MCF 10A (cell line): ENCODE results near the gene DNAI4. TPM values are rescaled to one million over a fixed set of nuclear protein-coding genes. Genes with fewer than 3 reads are reported as not detected.
A peak's percentile ranks its signal among the peaks of the same experiment; 100 is the strongest.

Experiments used
- BruUV-seq: library from RNA; stranded (reverse); fragments of 400-500 nt; replicated peaks from 2 replicates; lab custom pipeline; 2021; lab: Mats Ljungman, UMichigan
- CTCF ChIA-PET: fragments of 300-600 bp; sonication (Branson Sonifier 250); formaldehyde crosslinking; extraction: SDS; loops from one replicate; lab custom pipeline; 2021; ENCODE audit warnings: antibody characterized with exemption, inconsistent platforms; lab: Yijun Ruan, JAX
- POLR2A ChIA-PET: fragments of 300-600, 350-650 bp; sonication (Branson Sonifier 250); formaldehyde crosslinking; extraction: SDS; loops from one replicate; lab custom pipeline; 2020; ENCODE audit warnings: antibody characterized with exemption, inconsistent platforms; lab: Yijun Ruan, JAX
- DNase-seq: peaks from one replicate; pipeline ENCODE4 v3.0.0-alpha.2; 2018; ENCODE audit not compliant: unreplicated experiment
- H3K27ac Mint-ChIP-seq: one replicate; pipeline ENCODE4 v1.8.0; 2022; ENCODE audit warnings: mild to moderate bottlenecking, low read depth, mixed read lengths; ENCODE audit not compliant: unreplicated experiment
- H3K27me3 Mint-ChIP-seq: one replicate; pipeline ENCODE4 v1.8.0; 2022; ENCODE audit warnings: mixed read lengths; ENCODE audit not compliant: insufficient read depth, unreplicated experiment
- H3K36me3 Mint-ChIP-seq: one replicate; pipeline ENCODE4 v1.8.0; 2022; ENCODE audit warnings: mild to moderate bottlenecking, moderate library complexity, mixed read lengths; ENCODE audit not compliant: insufficient read depth, unreplicated experiment
- H3K4me1 Mint-ChIP-seq: one replicate; pipeline ENCODE4 v1.8.0; 2022; ENCODE audit warnings: mixed read lengths; ENCODE audit not compliant: insufficient read depth, unreplicated experiment
- H3K4me3 Mint-ChIP-seq: one replicate; pipeline ENCODE4 v1.8.0; 2022; ENCODE audit warnings: mild to moderate bottlenecking, moderate library complexity, mixed read lengths; ENCODE audit not compliant: unreplicated experiment
- H3K9me3 Mint-ChIP-seq: one replicate; pipeline ENCODE4 v1.8.0; 2022; ENCODE audit warnings: mixed read lengths; ENCODE audit not compliant: unreplicated experiment
- CTCF ChIP-seq: fragments of 200-600 bp; IDR thresholded peaks from one replicate; pipeline ENCODE4 v1.8.0; 2022; ENCODE audit warnings: antibody characterized with exemption, mild to moderate bottlenecking; ENCODE audit not compliant: unreplicated experiment
- intact Hi-C: fragments of 100-400 bp; cut with micrococcal nuclease; formaldehyde crosslinking; loops from 2 replicates; pipeline ENCODE4 v1.14.1; 2022
- total RNA-seq: library from RNA; stranded (reverse); gene quantifications from 2 replicates; pipeline ENCODE4 v1.2.3, GENCODE V29; 2022

DNAI4 gene
- total RNA-seq, 1 experiment from 2014 or later = 7.2 TPM

DNA sequence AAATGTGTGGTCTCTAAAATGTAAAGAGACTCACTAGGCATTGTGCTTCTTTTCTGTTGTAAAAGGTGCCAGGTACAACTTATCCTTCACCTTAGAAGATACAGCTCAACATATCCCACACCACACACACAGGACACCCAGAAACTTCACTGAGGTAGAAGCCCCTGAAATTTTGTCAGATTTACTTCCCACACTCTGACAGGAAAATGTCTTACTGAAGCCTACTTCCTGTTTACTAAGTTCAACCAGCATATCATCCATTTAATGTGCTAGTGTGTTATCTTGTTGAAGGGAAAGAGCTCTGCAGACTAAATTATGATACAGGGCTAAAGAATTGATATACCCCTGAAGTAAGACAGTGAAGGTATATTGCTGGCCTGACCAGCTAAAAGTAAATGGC is 83.7 kb downstream of the DNAI4 start:
- ChIA-PET POLR2A (interaction anchor here (0.6 kb wide), 1 partner anchor 375 kb away, joined by 6 read pairs; no protein-coding TSS in a partner anchor), CTCF (no interaction called here)
- Mint-ChIP-seq H3K36me3 (no peaks in the 10 kb centered on the region), H3K4me3 (no peak overlapping the region), H3K4me1 (no peaks in the 10 kb centered on the region), H3K9me3 (no peaks in the 10 kb centered on the region), H3K27me3 (no peaks in the 10 kb centered on the region), H3K27ac (no peak overlapping the region)
- BruUV-seq = no TSS peak
- TF ChIP-seq CTCF = no peak
- intact Hi-C loops = no loop called here
- no peak for DNase-seq

GRCh38 chr1:66834926-66835325 is 89.7 kb downstream of the DNAI4 start:
- POLR2A ChIA-PET = no interaction called here
- peak; percentile 23 for DNase-seq
- H3K36me3 Mint-ChIP-seq = no peaks in the 10 kb centered on the region
- H3K9me3 Mint-ChIP-seq = no peaks in the 10 kb centered on the region
- CTCF ChIA-PET = interaction anchor here (0.6 kb wide), 1 partner anchor 80 kb away, joined by 5 read pairs; no protein-coding TSS in a partner anchor
- TF ChIP-seq CTCF = no peak
- H3K27ac Mint-ChIP-seq = no peak overlapping the region
- H3K4me3 Mint-ChIP-seq = no peak overlapping the region
- BruUV-seq = no TSS peak
- H3K27me3 Mint-ChIP-seq = no peaks in the 10 kb centered on the region
- intact Hi-C loops = no loop called here
- H3K4me1 Mint-ChIP-seq = peaks cover 29% of the 10 kb centered on the region

GRCh38 chr1:66833112-66833511 is 91.5 kb downstream of the DNAI4 start:
- intact Hi-C loops = no loop called here
- no peaks in the 10 kb centered on the region for H3K36me3 Mint-ChIP-seq
- CTCF ChIA-PET = interaction anchor here (0.6 kb wide), 1 partner anchor 81 kb away, joined by 3 read pairs; no protein-coding TSS in a partner anchor
- no TSS peak for BruUV-seq
- H3K4me3 Mint-ChIP-seq = no peak overlapping the region
- peaks cover 29% of the 10 kb centered on the region for H3K4me1 Mint-ChIP-seq
- no peak for DNase-seq
- POLR2A ChIA-PET = interaction anchor here (1.0 to 1.2 kb wide), 2 partner anchors 64 to 92 kb away, joined by 3 read pairs; partner anchors contain the start of genes DNAI4 and MIER1
- no peak for TF ChIP-seq CTCF
- no peaks in the 10 kb centered on the region for H3K9me3 Mint-ChIP-seq
- peak overlapping the region; percentile 40 for H3K27ac Mint-ChIP-seq
- no peaks in the 10 kb centered on the region for H3K27me3 Mint-ChIP-seq

- peaks cover 29% of the 10 kb centered on the region for H3K4me1 Mint-ChIP-seq
- no TSS peak for BruUV-seq
- intact Hi-C loops = no loop called here
- CTCF ChIA-PET = interaction anchor here (0.6 kb wide), 1 partner anchor 872 kb away, joined by 3 read pairs; no protein-coding TSS in a partner anchor
- POLR2A ChIA-PET = no interaction called here
- peak; percentile 35 for DNase-seq
- peak overlapping the region; percentile 44 for H3K4me3 Mint-ChIP-seq
- H3K27me3 Mint-ChIP-seq = no peaks in the 10 kb centered on the region
- TF ChIP-seq CTCF = no peak
- H3K27ac Mint-ChIP-seq = peak overlapping the region; percentile 40
- H3K36me3 Mint-ChIP-seq = no peaks in the 10 kb centered on the region
- H3K9me3 Mint-ChIP-seq = no peaks in the 10 kb centered on the region
These were observed 93.0 kb downstream of the DNAI4 start for GRCh38 chr1:66831529-66832239.
